ENCODE data around the gene CTH. TPM values are rescaled to one million over a fixed set of nuclear protein-coding genes. Genes with fewer than 3 reads are reported as not detected.
"Not testable (repeated sequence)": the region's sequence is repeated elsewhere in the genome, so short reads cannot be mapped to it uniquely, and the experiment has no call there.

CTH gene
- total RNA-seq, 1 experiment from 2014 or later: 4.7 TPM

- POLR2A ChIA-PET: no interaction called here
- no peaks in the 10 kb centered on the region; the same call in 1 of the 2 replicates for H3K36me3 ChIP-seq (ENCODE audit: control insufficient read depth, insufficient read depth, low read length)
- no TSS peak for BruUV-seq (replicated peaks)
These were observed 56.5 kb downstream of the CTH start for GRCh38 chr1:70467531-70467930.

GRCh38 chr1:70468180-70468579 is 57.1 kb downstream of the CTH start:
- POLR2A ChIA-PET: no interaction called here
- H3K27me3 ChIP-seq (ENCODE audit: control insufficient read depth, insufficient read depth, low read length): peaks cover 3% of the 10 kb centered on the region; the same call in 1 of the 2 replicates
- in situ Hi-C loops (cut with HindIII; ENCODE audit: low pct_unique_long_range_greater_than_20kb, low sequenced_read_pairs): no loop called here
- H3K27ac ChIP-seq (ENCODE audit: low read length): no peak overlapping the region
- intact Hi-C loops (cut with micrococcal nuclease; ENCODE audit: unreplicated experiment): no loop called here
- DNase-seq (ENCODE audit: low read depth, low spot score): no peak
- H3K36me3 ChIP-seq (ENCODE audit: control insufficient read depth, insufficient read depth, low read length): no peaks in the 10 kb centered on the region; the same call in 1 of the 2 replicates
- no peak for TF ChIP-seq SIN3A (IDR thresholded peaks at IDR 0.05; ENCODE audit: borderline replicate concordance, insufficient read depth, low read depth, low read length)
- no peak for TF ChIP-seq TCF7L2 (IDR thresholded peaks at IDR 0.05; ENCODE audit: low read depth, low read length)
- TF ChIP-seq CTCF (IDR thresholded peaks at IDR 0.05): no peak
- no peak for TF ChIP-seq REST (IDR thresholded peaks at IDR 0.05; ENCODE audit: insufficient read depth in 1 of 2, low read depth in 2 of 2, low read length in 1 of 2)
- no peak for TF ChIP-seq POLR2AphosphoS5 (IDR thresholded peaks at IDR 0.05; ENCODE audit: low read depth, low read length)
- H3K9me3 ChIP-seq (ENCODE audit: control insufficient read depth, insufficient read depth, low read depth, low read length): no peaks in the 10 kb centered on the region
- CTCF ChIA-PET: no interaction called here
- no peak overlapping the region for H3K4me3 ChIP-seq (ENCODE audit: low read depth in 2 of 2, low read length in 2 of 2)
- BruUV-seq (replicated peaks): no TSS peak
- H3K4me1 ChIP-seq (ENCODE audit: control insufficient read depth, insufficient read depth, low read length): no peaks in the 10 kb centered on the region
- ATAC-seq: no peak

More at GRCh38 chr1:70467531-70467930, 56.5 kb downstream of the CTH start:
- in situ Hi-C loops (cut with HindIII; ENCODE audit: low pct_unique_long_range_greater_than_20kb, low sequenced_read_pairs): no loop called here
- TF ChIP-seq CTCF (IDR thresholded peaks at IDR 0.05): no peak
- TF ChIP-seq SIN3A (IDR thresholded peaks at IDR 0.05; ENCODE audit: borderline replicate concordance, insufficient read depth, low read depth, low read length): no peak
- TF ChIP-seq POLR2AphosphoS5 (IDR thresholded peaks at IDR 0.05; ENCODE audit: low read depth, low read length): no peak
- no peak for TF ChIP-seq TCF7L2 (IDR thresholded peaks at IDR 0.05; ENCODE audit: low read depth, low read length)
- no peak for TF ChIP-seq REST (IDR thresholded peaks at IDR 0.05; ENCODE audit: insufficient read depth in 1 of 2, low read depth in 2 of 2, low read length in 1 of 2)
- CTCF ChIA-PET: no interaction called here
- Histone ChIP-seq H3K27ac (ENCODE audit: low read length) (no peak overlapping the region), H3K9me3 (ENCODE audit: control insufficient read depth, insufficient read depth, low read depth, low read length) (no peaks in the 10 kb centered on the region), H3K4me3 (ENCODE audit: low read depth in 2 of 2, low read length in 2 of 2) (no peak overlapping the region), H3K4me1 (ENCODE audit: control insufficient read depth, insufficient read depth, low read length) (no peaks in the 10 kb centered on the region), H3K27me3 (ENCODE audit: control insufficient read depth, insufficient read depth, low read length) (peaks cover 3% of the 10 kb centered on the region; the same call in 1 of the 2 replicates)
- intact Hi-C loops (cut with micrococcal nuclease; ENCODE audit: unreplicated experiment): no loop called here
- DNase-seq (ENCODE audit: low read depth, low spot score): no peak
- ATAC-seq: no peak

- H3K9me3 ChIP-seq (ENCODE audit: control insufficient read depth, insufficient read depth, low read depth, low read length); H3K4me3 ChIP-seq (ENCODE audit: low read depth in 2 of 2, low read length in 2 of 2); ATAC-seq; H3K4me1 ChIP-seq (ENCODE audit: control insufficient read depth, insufficient read depth, low read length); BruUV-seq (replicated peaks); POLR2A ChIA-PET; H3K27me3 ChIP-seq (ENCODE audit: control insufficient read depth, insufficient read depth, low read length); H3K36me3 ChIP-seq (ENCODE audit: control insufficient read depth, insufficient read depth, low read length); DNase-seq (ENCODE audit: low read depth, low spot score); CTCF ChIA-PET; intact Hi-C loops (cut with micrococcal nuclease; ENCODE audit: unreplicated experiment); H3K27ac ChIP-seq (ENCODE audit: low read length); in situ Hi-C loops (cut with HindIII; ENCODE audit: low pct_unique_long_range_greater_than_20kb, low sequenced_read_pairs): not testable (repeated sequence)
These were observed 58.1 kb downstream of the CTH start for GRCh38 chr1:70469184-70469583.

All from Panc1 (cell line).